Heart left ventricle (tissue), 13 donors: ENCODE measurements around the gene PSMA6.

Experiments used
- POLR2A ChIP-seq, 2 donors: fragments of 450-650 bp; IDR thresholded peaks; one replicate each; pipeline ENCODE4 v1.6.1; 2017; ENCODE audit warnings: antibody characterized with exemption in 2 of 2, mild to moderate bottlenecking in 2 of 2, moderate library complexity in 2 of 2
- TF ChIP-seq, protein P1 (sequence below), 12 donors: fragments of 200-600 bp; sonication (generic) in 4 of 12; IDR thresholded peaks; one replicate each; pipeline versions ENCODE4 v1.5.0 to v1.8.0; 2018 to 2022; ENCODE audit warnings: antibody characterized with exemption in 12 of 12, mild to moderate bottlenecking in 5 of 12
- donor health status: ischemic (EF 13 %, LVEDD 7.1; RV severe dilation, severe dysfunction).
- donor health status: DM: no; HTN: yes; CAD: no.
- donor health status: DM: no; HTN: no; CAD: no.
- donor health status: ischemic (EF 25% LVEDD 6.9; RV normal size, moderate dysfunction).
- donor health status: ischemic (EF 25% LVEDD 5.7; RV mildly dilated, moderate dysfunction).
- donor health status: ischemic (EF 35%, LVEDD 5.7; RV mildly dilated, moderate dysfunction).
- donor health status: nonischemic (EF 11% LVEDD 7.7; RV severe dilation, severe dysfunction).
- donor health status: DM: yes; HTN: yes; CAD: no.
- donor health status: PGD.
- donor health status: ischemic (EF 29% LVEDD 5.4; RV normal size, mild dysfunction).
- donor health status: nonischemic (EF 23%, LVEDD 6.1; RV moderate dilation, normal function).

DNA sequence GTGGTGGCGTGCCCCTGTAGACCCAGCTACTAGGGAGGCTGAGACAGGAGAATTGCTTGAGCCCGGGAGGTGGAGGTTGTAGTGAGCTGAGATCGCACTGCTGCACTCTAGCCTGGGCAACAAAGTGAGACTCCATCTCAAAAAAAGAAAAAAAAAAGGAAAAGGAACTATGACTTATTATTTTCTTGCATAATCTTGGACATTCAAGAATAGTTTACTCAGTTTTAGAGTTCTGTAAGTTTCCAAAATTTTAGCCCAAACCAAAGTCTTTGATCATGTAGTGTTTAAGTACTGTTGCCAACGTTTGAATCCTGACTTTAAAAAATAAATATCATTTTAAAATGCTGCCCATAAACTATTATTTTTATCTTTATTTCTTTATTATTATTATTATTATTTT is 6.2 kb downstream of the PSMA6 start:
- TF ChIP-seq POLR2A (IDR thresholded peaks at IDR 0.05) = no peak
- TF ChIP-seq, protein P1, sequence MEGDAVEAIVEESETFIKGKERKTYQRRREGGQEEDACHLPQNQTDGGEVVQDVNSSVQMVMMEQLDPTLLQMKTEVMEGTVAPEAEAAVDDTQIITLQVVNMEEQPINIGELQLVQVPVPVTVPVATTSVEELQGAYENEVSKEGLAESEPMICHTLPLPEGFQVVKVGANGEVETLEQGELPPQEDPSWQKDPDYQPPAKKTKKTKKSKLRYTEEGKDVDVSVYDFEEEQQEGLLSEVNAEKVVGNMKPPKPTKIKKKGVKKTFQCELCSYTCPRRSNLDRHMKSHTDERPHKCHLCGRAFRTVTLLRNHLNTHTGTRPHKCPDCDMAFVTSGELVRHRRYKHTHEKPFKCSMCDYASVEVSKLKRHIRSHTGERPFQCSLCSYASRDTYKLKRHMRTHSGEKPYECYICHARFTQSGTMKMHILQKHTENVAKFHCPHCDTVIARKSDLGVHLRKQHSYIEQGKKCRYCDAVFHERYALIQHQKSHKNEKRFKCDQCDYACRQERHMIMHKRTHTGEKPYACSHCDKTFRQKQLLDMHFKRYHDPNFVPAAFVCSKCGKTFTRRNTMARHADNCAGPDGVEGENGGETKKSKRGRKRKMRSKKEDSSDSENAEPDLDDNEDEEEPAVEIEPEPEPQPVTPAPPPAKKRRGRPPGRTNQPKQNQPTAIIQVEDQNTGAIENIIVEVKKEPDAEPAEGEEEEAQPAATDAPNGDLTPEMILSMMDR (IDR thresholded peaks at IDR 0.05) = no peak
